CD14-positive monocyte (primary cell): ENCODE results near the gene CCRL2. TPM values are rescaled to one million over a fixed set of nuclear protein-coding genes. Genes with fewer than 3 reads are reported as not detected.
"Not testable (repeated sequence)": the region's sequence is repeated elsewhere in the genome, so short reads cannot be mapped to it uniquely, and the experiment has no call there.

Experiments used
- DNase-seq, 3 donors: peaks; one replicate each; pipeline ENCODE4 v3.0.0-alpha.2; 2011 to 2022
- H2AFZ ChIP-seq: 2 replicates; pipeline ENCODE4 v1.6.0; 2012; ENCODE audit warnings: mild to moderate bottlenecking, low read depth, low read length, inconsistent platforms; ENCODE audit not compliant: insufficient read depth, poor library complexity, severe bottlenecking
- H3K27ac ChIP-seq, 2 donors: 1 replicate in 1 of 2; 2 replicates in 1 of 2; pipeline ENCODE4 v1.5.1; 2012 to 2013; ENCODE audit warnings: low read length in 2 of 2, control low read depth in 1 of 2, inconsistent platforms in 1 of 2, low read depth in 1 of 2, mild to moderate bottlenecking in 1 of 2
- H3K27me3 ChIP-seq, 2 donors: one replicate each; pipeline versions ENCODE4 v1.6.0 to v1.6.1; 2011 to 2013; ENCODE audit warnings: low read length in 2 of 2; ENCODE audit not compliant: control insufficient read depth in 2 of 2, insufficient read depth in 2 of 2
- H3K36me3 ChIP-seq, 2 donors: replicated peaks in 1 of 2; 1 replicate in 1 of 2; 2 replicates in 1 of 2; pipeline versions ENCODE4 v1.5.1 to v1.6.1; 2012 to 2013; ENCODE audit warnings: low read length in 2 of 2, control low read depth in 1 of 2, inconsistent platforms in 1 of 2, mild to moderate bottlenecking in 1 of 2; ENCODE audit not compliant: insufficient read depth in 2 of 2, control insufficient read depth in 1 of 2
- H3K4me1 ChIP-seq, 2 donors: 1 replicate in 1 of 2; 2 replicates in 1 of 2; pipeline versions ENCODE4 v1.5.1 to v1.6.1; 2012 to 2013; ENCODE audit warnings: low read length in 2 of 2, control low read depth in 1 of 2, inconsistent platforms in 1 of 2, mild to moderate bottlenecking in 1 of 2, moderate library complexity in 1 of 2; ENCODE audit not compliant: insufficient read depth in 2 of 2, control insufficient read depth in 1 of 2
- H3K4me2 ChIP-seq: replicated peaks from 2 replicates; pipeline ENCODE3; 2012; ENCODE audit warnings: low read length, moderate library complexity, mild to moderate bottlenecking; ENCODE audit not compliant: poor library complexity, severe bottlenecking; ENCODE audit errors: extremely low read depth
- H3K4me3 ChIP-seq, 3 experiments: fragments of 200-600 bp in 1 of 3; sonication (generic) in 1 of 3; replicated peaks in 1 of 3; 1 replicate in 2 of 3; 2 replicates in 1 of 3; pipeline ENCODE4 v1.5.1; 2011 to 2013; ENCODE audit warnings: low read length in 3 of 3, mild to moderate bottlenecking in 3 of 3, control low read depth in 2 of 3, low read depth in 2 of 3, inconsistent platforms in 1 of 3, moderate library complexity in 1 of 3
- H3K79me2 ChIP-seq: 2 replicates; pipeline ENCODE4 v1.6.0; 2012; ENCODE audit warnings: mild to moderate bottlenecking, control low read depth, inconsistent platforms, low read length, moderate library complexity; ENCODE audit not compliant: insufficient read depth
- H3K9ac ChIP-seq: 2 replicates; pipeline ENCODE4 v1.6.0; 2017; ENCODE audit warnings: low read length, mild to moderate bottlenecking; ENCODE audit not compliant: insufficient read depth, poor library complexity, severe bottlenecking
- H3K9me3 ChIP-seq, 2 donors: replicated peaks in 1 of 2; 1 replicate in 1 of 2; 2 replicates in 1 of 2; pipeline versions ENCODE4 v1.5.1 to v1.6.1; 2012 to 2013; ENCODE audit warnings: low read length in 2 of 2, control low read depth in 1 of 2; ENCODE audit not compliant: control insufficient read depth in 1 of 2, insufficient read depth in 1 of 2
- H4K20me1 ChIP-seq: 2 replicates; pipeline ENCODE4 v1.6.0; 2012; ENCODE audit warnings: mild to moderate bottlenecking, low read length, control low read depth, moderate library complexity; ENCODE audit not compliant: insufficient read depth
- H3K27ac Mint-ChIP-seq, 7 donors: one replicate each; pipeline ENCODE4 v1.8.0; 2020; ENCODE audit warnings: mild to moderate bottlenecking in 7 of 7, mixed read lengths in 7 of 7, moderate library complexity in 6 of 7, inconsistent platforms in 2 of 7
- H3K27me3 Mint-ChIP-seq, 3 donors: one replicate each; pipeline ENCODE4 v1.8.0; 2021 to 2022; ENCODE audit warnings: low read depth in 3 of 3, mild to moderate bottlenecking in 3 of 3, mixed read lengths in 3 of 3, moderate library complexity in 3 of 3, inconsistent platforms in 1 of 3
- H3K36me3 Mint-ChIP-seq, 2 donors: one replicate each; pipeline ENCODE4 v1.8.0; 2020; ENCODE audit warnings: mixed read lengths in 2 of 2, inconsistent platforms in 1 of 2, mild to moderate bottlenecking in 1 of 2
- H3K4me1 Mint-ChIP-seq: one replicate; pipeline ENCODE4 v1.8.0; 2020; ENCODE audit warnings: mild to moderate bottlenecking, mixed read lengths
- H3K4me3 Mint-ChIP-seq, 2 donors: one replicate each; pipeline ENCODE4 v1.8.0; 2020; ENCODE audit warnings: mild to moderate bottlenecking in 2 of 2, mixed read lengths in 2 of 2, moderate library complexity in 1 of 2
- H3K9me3 Mint-ChIP-seq, 7 donors: one replicate each; pipeline ENCODE4 v1.8.0; 2020 to 2022; ENCODE audit warnings: mixed read lengths in 7 of 7, mild to moderate bottlenecking in 6 of 7, moderate library complexity in 6 of 7, inconsistent platforms in 2 of 7
- WGBS: methylation state at CpG from one replicate; pipeline ENCODE4 v1.1.5; 2013; ENCODE audit warnings: missing lambda C conversion rate; ENCODE audit not compliant: insufficient coverage; 5-methylcytosine and 5-hydroxymethylcytosine counted together
- intact Hi-C, 2 donors: fragments of 100-400 bp; cut with micrococcal nuclease; formaldehyde crosslinking; loops; one replicate each; pipeline versions ENCODE4 v1.15.0 to v1.15.1; 2023
- polyA plus RNA-seq, 3 donors: library from polyadenylated mRNA; depleted of rRNA in 1 of 3; unstranded in 2 of 3; stranded (reverse) in 1 of 3; fragments of 300-500 nt in 2 of 3; fragments of >200 nt in 1 of 3; fragmentation: Illumina TruSeq in 2 of 3; gene quantifications; 1 replicate in 2 of 3; 2 replicates in 1 of 3; pipeline ENCODE4 v1.2.3, GENCODE V29; 2012 to 2021
- TF ChIP-seq, protein P1 (sequence below): fragments of 200-600 bp; IDR thresholded peaks from one replicate; pipeline ENCODE4 v1.8.0; 2022; ENCODE audit warnings: antibody characterized with exemption, mild to moderate bottlenecking

CCRL2 gene
- polyA plus RNA-seq, 3 donors = 10.2 to 15.3 (median 11.7) TPM

DNA sequence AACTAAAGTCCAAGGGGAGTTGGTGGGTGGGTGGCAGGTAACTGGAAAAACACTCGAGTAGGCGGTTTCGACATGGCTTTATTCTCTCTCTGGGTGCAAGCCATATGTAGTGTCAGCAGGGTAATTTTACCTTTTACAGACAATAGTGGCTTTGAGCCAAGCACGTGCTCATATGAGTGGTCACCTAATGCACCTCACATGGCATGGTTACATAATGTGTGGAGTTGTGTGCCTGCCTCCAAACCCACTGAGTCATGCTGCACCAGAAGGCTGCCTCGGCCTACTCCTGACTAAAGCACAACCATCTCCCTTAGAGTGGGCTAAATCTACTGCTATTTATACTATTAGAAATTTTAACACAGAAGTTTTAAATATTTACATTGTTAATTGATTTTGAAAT, 16.5 kb downstream of the CCRL2 start:
- Mint-ChIP-seq H3K27me3 (peaks cover 0 to 3% (median 0%) of the 10 kb centered on the region in 3 donors), H3K9me3 (peaks cover 0 to 3% (median 0%) of the 10 kb centered on the region in 7 donors), H3K36me3 (no peaks in the 10 kb centered on the region), H3K27ac (no peak overlapping the region), H3K4me3 (no peak overlapping the region), H3K4me1 (peaks cover 2% of the 10 kb centered on the region)
- Histone ChIP-seq H3K4me2 (no peak overlapping the region), H3K27me3 (no peaks in the 10 kb centered on the region), H3K9me3 (no peaks in the 10 kb centered on the region), H3K36me3 (no peaks in the 10 kb centered on the region), H3K9ac (no peak overlapping the region), H4K20me1 (no peaks in the 10 kb centered on the region), H3K4me3 (no peak overlapping the region), H3K4me1 (no peaks in the 10 kb centered on the region), H3K79me2 (no peaks in the 10 kb centered on the region), H3K27ac (no peak overlapping the region), H2AFZ (no peak overlapping the region)
- intact Hi-C loops = no loop called here
- DNase-seq = peak in 1 of 3 donors; percentile 32
- WGBS = no CpG with 5 or more reads among the region's 5 CpGs
- TF ChIP-seq, protein P1, sequence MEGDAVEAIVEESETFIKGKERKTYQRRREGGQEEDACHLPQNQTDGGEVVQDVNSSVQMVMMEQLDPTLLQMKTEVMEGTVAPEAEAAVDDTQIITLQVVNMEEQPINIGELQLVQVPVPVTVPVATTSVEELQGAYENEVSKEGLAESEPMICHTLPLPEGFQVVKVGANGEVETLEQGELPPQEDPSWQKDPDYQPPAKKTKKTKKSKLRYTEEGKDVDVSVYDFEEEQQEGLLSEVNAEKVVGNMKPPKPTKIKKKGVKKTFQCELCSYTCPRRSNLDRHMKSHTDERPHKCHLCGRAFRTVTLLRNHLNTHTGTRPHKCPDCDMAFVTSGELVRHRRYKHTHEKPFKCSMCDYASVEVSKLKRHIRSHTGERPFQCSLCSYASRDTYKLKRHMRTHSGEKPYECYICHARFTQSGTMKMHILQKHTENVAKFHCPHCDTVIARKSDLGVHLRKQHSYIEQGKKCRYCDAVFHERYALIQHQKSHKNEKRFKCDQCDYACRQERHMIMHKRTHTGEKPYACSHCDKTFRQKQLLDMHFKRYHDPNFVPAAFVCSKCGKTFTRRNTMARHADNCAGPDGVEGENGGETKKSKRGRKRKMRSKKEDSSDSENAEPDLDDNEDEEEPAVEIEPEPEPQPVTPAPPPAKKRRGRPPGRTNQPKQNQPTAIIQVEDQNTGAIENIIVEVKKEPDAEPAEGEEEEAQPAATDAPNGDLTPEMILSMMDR = no peak

GRCh38 chr3:46426476-46426875, 19.4 kb downstream of the CCRL2 start:
- not testable (repeated sequence) for H4K20me1 ChIP-seq

DNA sequence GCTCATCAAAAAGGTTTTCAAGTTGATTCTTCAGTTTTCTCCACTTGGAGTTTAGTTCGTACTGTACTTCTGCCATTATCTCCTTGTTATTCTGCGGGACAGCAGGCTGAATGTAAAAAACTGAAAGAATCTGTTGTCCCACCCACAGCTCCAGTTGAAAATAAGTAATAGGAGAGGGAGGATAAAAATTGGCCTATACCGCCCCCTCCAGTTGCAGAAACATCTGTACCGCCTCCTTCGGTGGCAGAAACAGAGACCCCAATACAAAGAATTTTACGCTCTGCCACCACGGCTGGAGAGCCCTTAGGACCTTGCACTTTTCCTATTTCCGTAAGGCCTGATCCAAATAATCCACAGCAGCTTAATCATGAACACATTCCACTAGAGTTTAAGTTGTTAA, 20.3 kb downstream of the CCRL2 start:
- H3K9me3 ChIP-seq = peaks cover 9 to 11% of the 10 kb centered on the region in 2 donors
- H3K36me3 ChIP-seq, H3K4me3 ChIP-seq, H3K4me3 Mint-ChIP-seq, H3K27ac ChIP-seq, H3K27me3 ChIP-seq, H3K4me1 Mint-ChIP-seq, DNase-seq, H3K4me1 ChIP-seq, H3K4me2 ChIP-seq, H3K79me2 ChIP-seq, H3K9ac ChIP-seq, H3K27ac Mint-ChIP-seq, intact Hi-C loops, H4K20me1 ChIP-seq, H3K27me3 Mint-ChIP-seq, H3K36me3 Mint-ChIP-seq, H2AFZ ChIP-seq: not testable (repeated sequence)
- H3K9me3 Mint-ChIP-seq = peaks cover 9 to 17% (median 14%) of the 10 kb centered on the region in 7 donors
- WGBS = no CpG with 5 or more reads among the region's 8 CpGs

More at GRCh38 chr3:46426476-46426875, 19.4 kb downstream of the CCRL2 start:
- WGBS = 40% methylated on average over 2 of the region's 4 CpGs
- H3K36me3 Mint-ChIP-seq, H3K4me2 ChIP-seq, H3K36me3 ChIP-seq, H2AFZ ChIP-seq, H3K4me1 ChIP-seq, H3K4me1 Mint-ChIP-seq, H3K9ac ChIP-seq, DNase-seq, H3K9me3 Mint-ChIP-seq, H3K4me3 Mint-ChIP-seq, H3K27me3 ChIP-seq, H3K27me3 Mint-ChIP-seq, intact Hi-C loops, H3K4me3 ChIP-seq, H3K27ac Mint-ChIP-seq, H3K27ac ChIP-seq, H3K9me3 ChIP-seq, H3K79me2 ChIP-seq: not testable (repeated sequence)
